HepG2 (cell line): ENCODE results near the gene CHRNG. TPM values are rescaled to one million over a fixed set of nuclear protein-coding genes. Genes with fewer than 3 reads are reported as not detected.

Source experiments
- ATAC-seq: fragments of 200-7000 bp; cut with Tn5 transposase; 3 replicates; pipeline ENCODE4 v1.9.1; 2020; ENCODE audit warnings: mild to moderate bottlenecking, moderate library complexity
- BruUV-seq: library from RNA; stranded (reverse); fragments of 400-500 nt; replicated peaks from 2 replicates; lab custom pipeline; 2021; lab: Mats Ljungman, UMichigan
- CTCF ChIA-PET: fragments of 300-600 bp; formaldehyde crosslinking; extraction: SDS; loops from one replicate; lab custom pipeline; 2021; ENCODE audit warnings: low total read pairs, inconsistent platforms, low intra/inter-chr PET ratio; lab: Yijun Ruan, JAX
- POLR2A ChIA-PET: fragments of 350-600 bp; sonication (Branson Sonifier 250); formaldehyde crosslinking; loops from one replicate; lab custom pipeline; 2020; ENCODE audit warnings: antibody characterized with exemption, inconsistent platforms; lab: Yijun Ruan, JAX
- DNase-seq: peaks from one replicate; pipeline ENCODE4 v3.0.0-alpha.2; 2015; ENCODE audit warnings: low spot score
- FAIRE-seq: peaks from 3 replicates; lab custom pipeline; 2011; peaks lifted over from hg19 to GRCh38; lab: Jason Lieb, UNC
- H2AFZ ChIP-seq: one replicate; pipeline ENCODE4 v1.6.1; 2011; ENCODE audit warnings: low read length, inconsistent platforms
- H3K27ac ChIP-seq: fragments of 300-600 bp; 3 replicates; pipeline ENCODE4 v1.8.0; 2011; ENCODE audit warnings: mixed run types, mild to moderate bottlenecking, mixed read lengths, low read length, inconsistent platforms; ENCODE audit not compliant: insufficient read depth; ENCODE audit errors: extremely low read length
- H3K27me3 ChIP-seq, 2 experiments: fragments of 200-600 bp in 1 of 2; 2 replicates in 1 of 2; 3 replicates in 1 of 2; pipeline versions ENCODE4 v1.6.0 to v1.8.0; 2011; ENCODE audit warnings: low read length in 2 of 2, mild to moderate bottlenecking in 2 of 2, moderate library complexity in 2 of 2, inconsistent platforms in 1 of 2; ENCODE audit not compliant: insufficient read depth in 2 of 2, control insufficient read depth in 1 of 2
- H3K36me3 ChIP-seq, 2 experiments: fragments of 200-600 bp in 1 of 2; replicated peaks in 1 of 2; 2 replicates in 1 of 2; 3 replicates in 1 of 2; pipeline versions ENCODE4 v1.5.1 to v1.8.0; 2011; ENCODE audit warnings: low read length in 2 of 2, inconsistent platforms in 1 of 2; ENCODE audit not compliant: insufficient read depth in 2 of 2, control insufficient read depth in 1 of 2
- H3K4me1 ChIP-seq: 2 replicates; pipeline ENCODE4 v1.5.1; 2012; ENCODE audit warnings: low read length, inconsistent platforms; ENCODE audit not compliant: insufficient read depth
- H3K4me2 ChIP-seq: 2 replicates; pipeline ENCODE4 v1.6.0; 2011; ENCODE audit warnings: low read depth, low read length, inconsistent platforms
- H3K4me3 ChIP-seq, 3 experiments: fragments of 200-600 bp in 1 of 3; sonication (generic), shearing (Covaris generic) in 1 of 3; replicated peaks in 1 of 3; 2 replicates each; pipeline ENCODE4 v1.5.1; 2011 to 2016; ENCODE audit warnings: low read length in 3 of 3, inconsistent platforms in 2 of 3, low read depth in 2 of 3, mild to moderate bottlenecking in 2 of 3, control low read depth in 1 of 3, mixed read lengths in 1 of 3; ENCODE audit not compliant: insufficient read depth in 1 of 3
- H3K79me2 ChIP-seq: one replicate; pipeline ENCODE4 v1.6.1; 2011; ENCODE audit warnings: low read length, inconsistent platforms; ENCODE audit not compliant: insufficient read depth
- H3K9ac ChIP-seq: 2 replicates; pipeline ENCODE4 v1.6.0; 2011; ENCODE audit warnings: mild to moderate bottlenecking, low read depth, low read length, inconsistent platforms; ENCODE audit not compliant: insufficient read depth
- H3K9me3 ChIP-seq: 2 replicates; pipeline ENCODE4 v1.5.1; 2012; ENCODE audit warnings: mild to moderate bottlenecking, low read length
- H4K20me1 ChIP-seq: 2 replicates; pipeline ENCODE4 v1.6.0; 2011; ENCODE audit warnings: inconsistent platforms, mild to moderate bottlenecking, low read length, moderate library complexity; ENCODE audit not compliant: insufficient read depth
- CBX5 ChIP-seq: sonication (generic); formaldehyde crosslinking; IDR thresholded peaks from 2 replicates; pipeline ENCODE4 v1.4.0; 2020; ENCODE audit warnings: missing genetic modification reagents, borderline replicate concordance
- CTCF ChIP-seq: sonication (generic); formaldehyde crosslinking; IDR thresholded peaks from 2 replicates; pipeline ENCODE4 v1.5.0; 2020; ENCODE audit warnings: mild to moderate bottlenecking, missing genetic modification reagents, moderate library complexity
- HNRNPL ChIP-seq: fragments of 200-400 bp; formaldehyde crosslinking; IDR thresholded peaks from 2 replicates; pipeline ENCODE4 v1.6.1; 2017; ENCODE audit warnings: mild to moderate bottlenecking, low read depth, low read length
- KLF15 ChIP-seq: sonication (generic); formaldehyde crosslinking; IDR thresholded peaks from 2 replicates; pipeline ENCODE4 v1.8.1; 2023; ENCODE audit warnings: borderline replicate concordance, mild to moderate bottlenecking, inconsistent platforms, missing genetic modification reagents, mixed read lengths
- MLLT10 ChIP-seq: sonication (generic); formaldehyde crosslinking; IDR thresholded peaks from 2 replicates; pipeline ENCODE4 v1.4.0; 2020; ENCODE audit warnings: missing genetic modification reagents
- TEAD2 ChIP-seq: sonication (generic); formaldehyde crosslinking; IDR thresholded peaks from 2 replicates; pipeline ENCODE4 v1.9.0; 2021; ENCODE audit warnings: missing genetic modification reagents
- ZNF253 ChIP-seq: sonication (generic); formaldehyde crosslinking; IDR thresholded peaks from 2 replicates; pipeline ENCODE4 v1.8.0; 2022; ENCODE audit warnings: mild to moderate bottlenecking, missing genetic modification reagents, borderline replicate concordance
- ZNF543 ChIP-seq: sonication (generic); formaldehyde crosslinking; IDR thresholded peaks from 2 replicates; pipeline ENCODE4 v1.4.0; 2020; ENCODE audit warnings: mild to moderate bottlenecking, missing genetic modification reagents
- ZNF574 ChIP-seq: sonication (generic); formaldehyde crosslinking; IDR thresholded peaks from 2 replicates; pipeline ENCODE4 v1.4.0; 2020; ENCODE audit warnings: missing genetic modification reagents
- ZNF777 ChIP-seq: sonication (generic); formaldehyde crosslinking; IDR thresholded peaks from 2 replicates; pipeline ENCODE4 v1.4.0; 2020; ENCODE audit warnings: missing genetic modification reagents
- WGBS: methylation state at CpG from one replicate; pipeline ENCODE4 v1.1.6; 2017; ENCODE audit warnings: low lambda C conversion rate; 5-methylcytosine and 5-hydroxymethylcytosine counted together
- in situ Hi-C: cut with HindIII; loops from 2 replicates; pipeline ENCODE4 v1.10.0; 2017; ENCODE audit warnings: low pct_unique_long_range_greater_than_20kb; ENCODE audit not compliant: extremely low pct_ligation_motif_present
- intact Hi-C: fragments of 100-400 bp; cut with micrococcal nuclease; formaldehyde crosslinking; loops from one replicate; pipeline ENCODE4 v1.10.0; 2022; ENCODE audit not compliant: unreplicated experiment
- polyA plus RNA-seq, 8 experiments: library from polyadenylated mRNA; depleted of rRNA in 3 of 8; stranded (reverse) in 7 of 8; unstranded in 1 of 8; fragments of >200 nt; fragmentation: Illumina TruSeq in 4 of 8; extraction: Trizol in 4 of 8; gene quantifications; 2 replicates each; pipeline versions ENCODE4 v1.2.1 to v1.2.3, GENCODE V29; 2011 to 2016; ENCODE audit warnings: low read depth in 4 of 8, missing spikeins in 1 of 8, mixed read lengths in 1 of 8; ENCODE audit not compliant: insufficient read depth in 1 of 8
- total RNA-seq, 5 experiments: library from RNA; depleted of rRNA; stranded (reverse); fragments of >200 nt; fragmentation: Illumina TruSeq; extraction: Trizol; gene quantifications; 2 replicates each; pipeline ENCODE4 v1.2.3, GENCODE V29; 2016; ENCODE audit warnings: low read depth in 1 of 5
- TF ChIP-seq, protein P1 (sequence below): sonication (generic); formaldehyde crosslinking; IDR thresholded peaks from 2 replicates; pipeline ENCODE4 v1.5.0; 2020; ENCODE audit warnings: missing genetic modification reagents

CHRNG gene
- total and polyA plus RNA-seq, 2 of the 13 experiments (the other 11 are each of a cell fraction or from before 2014, with no cell fraction given), result not detected

GRCh38 chr2:232520489-232520888, 19.0 kb upstream of the CHRNG start:
- H3K9ac ChIP-seq, result no peak overlapping the region
- DNase-seq, result no peak
- FAIRE-seq, result no peak
- no peaks in the 10 kb centered on the region for H3K79me2 ChIP-seq
- H3K36me3 ChIP-seq, result no peaks in the 10 kb centered on the region
- in situ Hi-C loops, result no loop called here
- no peak overlapping the region for H3K4me3 ChIP-seq
- peaks cover 23% of the 10 kb centered on the region for H3K4me1 ChIP-seq
- POLR2A ChIA-PET, result no interaction called here
- WGBS, result 12% methylated on average over 15 of the region's 15 CpGs
- BruUV-seq, result no TSS peak
- TF ChIP-seq CTCF (CRISPR knock-in tag) (peak; percentile 20; the same call in 1 of the 2 replicates), CBX5 (CRISPR knock-in tag) (no peak), HNRNPL (0 out of 2 replicates have a peak, but pooled peaks have one; percentile 64)
- TF ChIP-seq, all 625 proteins: peak for 2
- no peak overlapping the region for H3K4me2 ChIP-seq
- ATAC-seq, result no peak
- no peak overlapping the region for H2AFZ ChIP-seq
- no peaks in the 10 kb centered on the region for H3K9me3 ChIP-seq
- no peak overlapping the region for H3K27ac ChIP-seq
- intact Hi-C loops, result loop anchor here (5.0 to 10.0 kb wide), 3 partner anchors 43 to 616 kb away; no protein-coding TSS in a partner anchor
- H3K27me3 ChIP-seq, result peaks cover 29 to 92% of the 10 kb centered on the region in 2 experiments
- H4K20me1 ChIP-seq, result no peaks in the 10 kb centered on the region; the same call in 1 of the 2 replicates
- CTCF ChIA-PET, result no interaction called here

DNA sequence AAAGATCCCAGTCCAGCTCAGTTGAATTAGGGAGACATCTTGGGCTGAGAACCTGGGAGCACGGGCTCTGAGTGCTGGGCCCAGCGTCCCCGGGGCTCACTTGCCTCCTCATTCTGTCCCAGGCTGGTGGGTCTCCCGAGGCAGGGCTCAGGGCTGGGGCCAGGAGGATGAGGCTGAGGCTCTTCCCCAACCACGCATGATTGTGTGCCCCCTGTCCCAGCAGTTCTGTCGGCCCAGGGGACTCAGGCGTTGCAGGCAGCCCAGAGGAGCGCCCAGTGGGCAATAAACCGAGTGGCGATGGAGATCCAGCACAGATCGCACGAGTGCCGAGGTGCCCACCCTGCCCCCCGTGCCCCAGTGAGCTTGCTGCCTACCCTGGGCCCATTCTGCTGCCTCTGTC, 18.4 kb upstream of the CHRNG start:
- H3K9ac ChIP-seq, result no peak overlapping the region
- intact Hi-C loops (loop anchor here (5.0 to 10.0 kb wide), 3 partner anchors 44 to 616 kb away; no protein-coding TSS in a partner anchor), in situ Hi-C loops (no loop called here)
- H3K4me3 ChIP-seq, result no peak overlapping the region
- no peak overlapping the region for H3K4me2 ChIP-seq
- H2AFZ ChIP-seq, result no peak overlapping the region
- no TSS peak for BruUV-seq
- ATAC-seq (no peak), FAIRE-seq (no peak), DNase-seq (no peak)
- H3K27ac ChIP-seq, result no peak overlapping the region
- WGBS, result 16% methylated on average over 6 of the region's 14 CpGs
- H3K36me3 ChIP-seq, result no peaks in the 10 kb centered on the region
- peaks cover 27 to 89% of the 10 kb centered on the region in 2 experiments for H3K27me3 ChIP-seq
- CTCF ChIA-PET, result no interaction called here
- no peaks in the 10 kb centered on the region for H3K79me2 ChIP-seq
- POLR2A ChIA-PET, result no interaction called here
- H3K4me1 ChIP-seq, result peaks cover 27% of the 10 kb centered on the region
- no peaks in the 10 kb centered on the region; the same call in 1 of the 2 replicates for H4K20me1 ChIP-seq
- H3K9me3 ChIP-seq, result no peaks in the 10 kb centered on the region
- TF ChIP-seq, protein P1, sequence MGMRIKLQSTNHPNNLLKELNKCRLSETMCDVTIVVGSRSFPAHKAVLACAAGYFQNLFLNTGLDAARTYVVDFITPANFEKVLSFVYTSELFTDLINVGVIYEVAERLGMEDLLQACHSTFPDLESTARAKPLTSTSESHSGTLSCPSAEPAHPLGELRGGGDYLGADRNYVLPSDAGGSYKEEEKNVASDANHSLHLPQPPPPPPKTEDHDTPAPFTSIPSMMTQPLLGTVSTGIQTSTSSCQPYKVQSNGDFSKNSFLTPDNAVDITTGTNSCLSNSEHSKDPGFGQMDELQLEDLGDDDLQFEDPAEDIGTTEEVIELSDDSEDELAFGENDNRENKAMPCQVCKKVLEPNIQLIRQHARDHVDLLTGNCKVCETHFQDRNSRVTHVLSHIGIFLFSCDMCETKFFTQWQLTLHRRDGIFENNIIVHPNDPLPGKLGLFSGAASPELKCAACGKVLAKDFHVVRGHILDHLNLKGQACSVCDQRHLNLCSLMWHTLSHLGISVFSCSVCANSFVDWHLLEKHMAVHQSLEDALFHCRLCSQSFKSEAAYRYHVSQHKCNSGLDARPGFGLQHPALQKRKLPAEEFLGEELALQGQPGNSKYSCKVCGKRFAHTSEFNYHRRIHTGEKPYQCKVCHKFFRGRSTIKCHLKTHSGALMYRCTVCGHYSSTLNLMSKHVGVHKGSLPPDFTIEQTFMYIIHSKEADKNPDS (CRISPR knock-in tag), result no peak
- TF ChIP-seq ZNF574 (CRISPR knock-in tag) (no peak), ZNF543 (CRISPR knock-in tag) (no peak), ZNF777 (no peak), ZNF253 (CRISPR knock-in tag) (no peak), TEAD2 (CRISPR knock-in tag) (no peak), KLF15 (CRISPR knock-in tag) (no peak), MLLT10 (CRISPR knock-in tag) (no peak)
